HG02870 (cell line): ENCODE measurements around the gene TLR8.
A peak's percentile ranks its signal among the peaks of the same experiment; 100 is the strongest.
"Not testable (repeated sequence)": the region's sequence is repeated elsewhere in the genome, so short reads cannot be mapped to it uniquely, and the experiment has no call there.

Experiments used
- ATAC-seq: cut with Tn5 transposase; IDR thresholded peaks from one replicate; pipeline ENCODE4 v1.9.1; 2021; ENCODE audit warnings: mild to moderate bottlenecking, moderate library complexity; ENCODE audit not compliant: unreplicated experiment

Gene TLR8

DNA sequence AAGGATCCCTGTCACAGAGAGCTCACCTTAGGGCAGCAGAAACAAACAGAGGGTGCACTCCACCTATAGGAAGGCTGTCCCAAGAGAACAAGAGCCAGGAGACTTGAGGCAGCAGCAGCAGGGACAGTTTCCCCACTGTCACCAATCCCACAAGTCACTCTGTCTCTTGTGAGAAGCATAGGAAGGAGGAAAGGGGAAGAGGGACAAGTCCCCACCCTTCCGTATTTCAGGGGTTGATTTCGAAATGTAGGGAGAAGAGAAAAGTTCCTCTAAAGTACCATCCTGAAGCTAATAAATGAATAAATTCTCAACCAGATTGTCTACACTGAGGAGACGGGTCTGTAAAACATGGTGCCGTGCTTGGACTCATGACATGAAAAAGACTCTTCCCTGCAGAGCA lies 9.5 kb upstream of the TLR8 start:
- no peak for ATAC-seq

DNA sequence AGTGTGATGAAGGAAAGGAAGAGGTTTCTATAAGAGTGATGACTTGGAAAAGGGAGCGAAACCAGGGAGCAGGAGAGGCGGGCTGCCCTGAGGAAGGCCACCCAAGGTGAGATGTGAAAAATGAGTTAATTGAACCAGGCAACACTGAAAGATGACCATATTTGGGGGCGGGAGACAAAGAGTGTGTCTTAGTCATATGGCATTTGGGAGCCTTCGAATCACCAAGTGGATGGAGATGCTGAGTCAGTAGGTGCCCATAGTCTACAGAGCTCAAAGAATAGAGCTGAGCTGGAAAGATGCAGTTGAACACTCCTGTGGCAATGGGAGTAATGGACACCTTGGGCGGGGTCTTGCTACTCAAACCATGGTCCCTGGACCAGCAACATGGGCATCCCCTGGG lies 8.3 kb upstream of the TLR8 start:
- no peak for ATAC-seq

DNA sequence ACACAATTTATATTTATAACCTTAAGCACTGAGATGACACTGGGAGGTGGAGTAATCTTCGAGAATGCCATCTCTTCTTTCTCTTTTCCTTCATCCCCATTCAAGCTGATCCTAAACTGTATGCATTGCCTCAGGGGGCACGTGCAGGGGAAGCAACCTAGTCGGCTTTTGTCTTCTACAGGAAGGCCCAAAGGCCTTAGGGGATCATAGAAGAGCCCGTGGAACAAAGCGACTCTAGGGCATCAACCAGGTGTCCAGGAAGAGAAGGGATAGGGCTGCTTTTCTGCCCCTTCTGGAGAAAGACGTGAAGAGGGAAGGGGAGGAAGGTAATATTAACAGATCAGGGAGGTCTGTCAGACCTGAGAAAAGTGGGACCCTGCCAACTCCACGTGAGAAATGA lies 6.9 kb upstream of the TLR8 start:
- ATAC-seq, result no peak

DNA sequence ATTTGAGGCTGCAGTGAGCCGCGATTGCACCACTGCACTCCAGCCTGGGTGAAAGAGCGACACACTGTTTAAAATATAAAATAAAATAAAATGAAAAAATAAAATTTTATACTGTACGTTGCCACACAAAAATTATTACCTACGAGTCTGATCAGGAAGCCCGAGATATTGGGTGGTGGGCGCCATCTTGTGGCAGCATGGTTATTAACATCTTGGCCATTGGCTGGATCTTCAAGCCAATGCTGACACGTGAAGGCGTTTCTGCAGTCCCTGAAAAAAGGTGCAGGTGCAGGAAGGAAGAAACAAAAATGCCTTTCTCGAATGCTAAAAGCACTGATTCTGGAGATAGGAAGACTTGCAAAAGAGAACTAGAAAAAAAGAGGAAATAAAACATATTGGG lies 4.9 kb upstream of the TLR8 start:
- peak; percentile 65 for ATAC-seq

DNA sequence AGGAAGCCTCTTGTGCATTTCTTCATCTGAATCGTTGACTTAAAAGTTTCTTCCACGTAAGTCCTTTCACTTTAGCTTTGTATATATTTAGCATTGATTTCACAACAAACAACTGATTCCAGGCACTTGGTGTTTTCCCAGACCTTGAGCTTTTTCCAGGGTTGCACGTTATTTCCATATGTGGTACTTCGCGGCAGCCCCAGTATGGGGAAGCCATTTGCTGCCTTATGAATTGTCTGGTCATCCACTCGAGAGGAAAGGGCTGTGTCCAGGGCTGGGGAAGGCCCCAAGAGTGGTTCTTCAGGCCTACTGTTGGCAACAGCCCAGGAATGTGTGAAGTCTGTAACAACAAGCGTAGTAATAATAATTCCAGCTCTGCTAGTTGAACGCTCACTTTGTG lies 2.8 kb upstream of the TLR8 start:
- no peak for ATAC-seq

DNA sequence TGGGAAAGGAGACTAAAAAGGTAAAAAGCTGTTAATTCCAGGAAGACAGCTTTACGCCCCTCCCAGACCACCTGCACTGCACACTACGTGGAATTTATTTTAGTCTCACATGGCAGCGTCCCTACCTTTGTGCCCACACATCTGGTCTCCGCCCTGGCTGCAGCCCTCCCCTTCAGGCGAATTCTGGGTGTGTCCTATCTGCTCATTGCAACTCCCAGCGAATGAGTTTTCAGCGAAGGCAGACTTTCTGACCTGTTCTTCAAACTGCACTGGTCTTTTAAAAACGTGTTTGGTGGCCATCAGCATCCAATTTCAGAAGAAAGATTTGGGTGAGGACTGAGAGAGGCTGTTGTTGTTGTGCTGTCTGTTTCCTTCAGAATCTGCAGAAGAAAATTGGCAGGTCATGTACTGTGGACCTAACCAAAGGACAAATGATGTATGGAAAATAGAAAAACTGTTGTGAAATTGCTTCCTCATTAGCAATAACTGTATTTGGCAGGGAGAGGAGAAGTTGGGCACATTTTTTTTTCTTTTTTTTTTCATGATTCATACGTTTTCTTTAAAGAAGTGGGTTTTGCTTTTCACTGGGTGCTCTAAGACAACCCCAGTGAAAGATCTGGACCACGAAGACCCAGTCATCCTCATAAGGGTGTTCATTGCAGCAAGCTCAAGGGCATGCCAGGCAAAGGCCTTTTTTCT lies 4.2 kb downstream of the TLR8 start:
- ATAC-seq, result no peak

DNA sequence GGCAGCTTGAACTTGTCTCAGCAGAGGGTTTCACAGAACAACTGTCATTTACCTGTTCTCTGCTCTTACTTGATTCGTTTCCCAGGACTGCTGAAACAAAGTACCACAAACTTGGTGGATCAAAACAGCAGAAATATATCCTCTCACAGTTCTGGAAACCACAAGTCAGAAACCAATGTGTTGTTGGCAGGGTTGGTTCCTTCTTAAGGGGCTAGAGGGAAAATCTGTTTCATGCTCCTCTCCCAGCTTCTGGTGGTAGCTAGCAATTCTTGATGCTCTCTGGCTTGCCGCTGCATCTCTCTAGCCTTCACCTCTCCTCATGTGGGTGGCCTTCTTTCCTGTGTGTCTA lies 4.7 kb downstream of the TLR8 start:
- no peak for ATAC-seq

DNA sequence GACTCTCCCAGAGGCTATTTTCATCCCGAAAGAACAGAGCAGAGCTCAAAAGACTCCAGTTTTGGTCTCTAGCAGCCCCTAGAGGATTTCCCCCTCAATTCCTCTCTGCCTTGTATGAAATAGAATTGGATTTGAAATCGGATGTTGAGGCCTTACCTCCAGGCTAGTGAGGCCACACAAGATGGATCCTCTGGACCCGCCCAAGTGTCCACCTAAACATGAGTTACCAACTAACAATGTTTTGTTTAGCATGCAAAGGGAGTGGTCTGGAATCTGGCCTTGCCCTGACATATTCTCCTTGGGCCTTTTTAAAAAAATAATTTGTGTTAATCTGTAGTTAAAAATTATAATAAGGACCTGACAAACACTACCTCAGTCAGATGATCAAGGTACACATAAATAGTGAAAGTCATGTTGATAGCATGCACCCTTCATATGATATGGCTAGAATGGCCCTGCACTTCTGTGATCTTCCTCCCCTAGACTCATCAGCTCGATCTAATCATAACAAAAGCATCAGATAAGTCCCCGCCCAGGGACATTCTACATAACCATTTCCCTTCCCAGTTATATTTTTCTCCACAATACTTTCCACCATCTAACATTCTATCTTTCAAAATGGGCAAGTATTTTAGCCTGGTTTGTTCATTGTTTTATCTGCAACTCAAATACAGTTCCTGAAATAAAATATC lies 6.5 kb downstream of the TLR8 start:
- no peak for ATAC-seq

DNA sequence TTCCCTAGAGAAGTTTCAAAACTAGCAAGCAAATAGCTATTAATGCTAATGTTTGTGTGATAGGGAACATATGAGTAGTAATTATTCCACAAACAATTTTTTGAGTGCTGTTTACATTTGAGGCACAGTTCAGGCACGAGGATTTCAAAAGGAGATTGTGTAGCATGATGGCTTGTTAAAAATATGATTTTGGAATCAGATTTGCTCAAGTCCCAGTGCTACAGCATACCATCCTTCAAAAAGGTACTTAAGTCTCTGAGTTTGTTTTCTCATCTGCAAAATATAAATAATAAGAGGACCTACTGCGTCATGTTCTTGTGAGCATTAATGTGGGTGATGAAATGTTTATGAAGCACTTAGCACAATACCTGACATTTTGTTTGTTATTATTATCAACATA lies 11.3 kb downstream of the TLR8 start:
- no peak for ATAC-seq

DNA sequence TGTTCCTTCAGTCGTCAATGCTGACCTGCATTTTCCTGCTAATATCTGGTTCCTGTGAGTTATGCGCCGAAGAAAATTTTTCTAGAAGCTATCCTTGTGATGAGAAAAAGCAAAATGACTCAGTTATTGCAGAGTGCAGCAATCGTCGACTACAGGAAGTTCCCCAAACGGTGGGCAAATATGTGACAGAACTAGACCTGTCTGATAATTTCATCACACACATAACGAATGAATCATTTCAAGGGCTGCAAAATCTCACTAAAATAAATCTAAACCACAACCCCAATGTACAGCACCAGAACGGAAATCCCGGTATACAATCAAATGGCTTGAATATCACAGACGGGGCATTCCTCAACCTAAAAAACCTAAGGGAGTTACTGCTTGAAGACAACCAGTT lies 12.6 kb downstream of the TLR8 start:
- no peak for ATAC-seq

DNA sequence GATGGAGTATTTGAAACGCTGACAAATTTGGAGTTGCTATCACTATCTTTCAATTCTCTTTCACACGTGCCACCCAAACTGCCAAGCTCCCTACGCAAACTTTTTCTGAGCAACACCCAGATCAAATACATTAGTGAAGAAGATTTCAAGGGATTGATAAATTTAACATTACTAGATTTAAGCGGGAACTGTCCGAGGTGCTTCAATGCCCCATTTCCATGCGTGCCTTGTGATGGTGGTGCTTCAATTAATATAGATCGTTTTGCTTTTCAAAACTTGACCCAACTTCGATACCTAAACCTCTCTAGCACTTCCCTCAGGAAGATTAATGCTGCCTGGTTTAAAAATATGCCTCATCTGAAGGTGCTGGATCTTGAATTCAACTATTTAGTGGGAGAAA lies 13.2 kb downstream of the TLR8 start:
- no peak for ATAC-seq

DNA sequence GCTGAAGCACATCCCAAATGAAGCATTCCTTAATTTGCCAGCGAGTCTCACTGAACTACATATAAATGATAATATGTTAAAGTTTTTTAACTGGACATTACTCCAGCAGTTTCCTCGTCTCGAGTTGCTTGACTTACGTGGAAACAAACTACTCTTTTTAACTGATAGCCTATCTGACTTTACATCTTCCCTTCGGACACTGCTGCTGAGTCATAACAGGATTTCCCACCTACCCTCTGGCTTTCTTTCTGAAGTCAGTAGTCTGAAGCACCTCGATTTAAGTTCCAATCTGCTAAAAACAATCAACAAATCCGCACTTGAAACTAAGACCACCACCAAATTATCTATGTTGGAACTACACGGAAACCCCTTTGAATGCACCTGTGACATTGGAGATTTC lies 14.6 kb downstream of the TLR8 start:
- ATAC-seq, result no peak

DNA sequence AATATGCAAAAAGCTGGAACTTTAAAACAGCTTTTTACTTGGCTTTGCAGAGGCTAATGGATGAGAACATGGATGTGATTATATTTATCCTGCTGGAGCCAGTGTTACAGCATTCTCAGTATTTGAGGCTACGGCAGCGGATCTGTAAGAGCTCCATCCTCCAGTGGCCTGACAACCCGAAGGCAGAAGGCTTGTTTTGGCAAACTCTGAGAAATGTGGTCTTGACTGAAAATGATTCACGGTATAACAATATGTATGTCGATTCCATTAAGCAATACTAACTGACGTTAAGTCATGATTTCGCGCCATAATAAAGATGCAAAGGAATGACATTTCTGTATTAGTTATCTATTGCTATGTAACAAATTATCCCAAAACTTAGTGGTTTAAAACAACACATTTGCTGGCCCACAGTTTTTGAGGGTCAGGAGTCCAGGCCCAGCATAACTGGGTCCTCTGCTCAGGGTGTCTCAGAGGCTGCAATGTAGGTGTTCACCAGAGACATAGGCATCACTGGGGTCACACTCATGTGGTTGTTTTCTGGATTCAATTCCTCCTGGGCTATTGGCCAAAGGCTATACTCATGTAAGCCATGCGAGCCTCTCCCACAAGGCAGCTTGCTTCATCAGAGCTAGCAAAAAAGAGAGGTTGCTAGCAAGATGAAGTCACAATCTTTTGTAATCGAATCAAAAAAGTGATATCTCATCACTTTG lies 15.6 kb downstream of the TLR8 start:
- no peak for ATAC-seq

DNA sequence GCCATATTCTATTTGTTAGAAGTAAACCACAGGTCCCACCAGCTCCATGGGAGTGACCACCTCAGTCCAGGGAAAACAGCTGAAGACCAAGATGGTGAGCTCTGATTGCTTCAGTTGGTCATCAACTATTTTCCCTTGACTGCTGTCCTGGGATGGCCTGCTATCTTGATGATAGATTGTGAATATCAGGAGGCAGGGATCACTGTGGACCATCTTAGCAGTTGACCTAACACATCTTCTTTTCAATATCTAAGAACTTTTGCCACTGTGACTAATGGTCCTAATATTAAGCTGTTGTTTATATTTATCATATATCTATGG lies 16.1 kb downstream of the TLR8 start:
- ATAC-seq, result no peak

DNA sequence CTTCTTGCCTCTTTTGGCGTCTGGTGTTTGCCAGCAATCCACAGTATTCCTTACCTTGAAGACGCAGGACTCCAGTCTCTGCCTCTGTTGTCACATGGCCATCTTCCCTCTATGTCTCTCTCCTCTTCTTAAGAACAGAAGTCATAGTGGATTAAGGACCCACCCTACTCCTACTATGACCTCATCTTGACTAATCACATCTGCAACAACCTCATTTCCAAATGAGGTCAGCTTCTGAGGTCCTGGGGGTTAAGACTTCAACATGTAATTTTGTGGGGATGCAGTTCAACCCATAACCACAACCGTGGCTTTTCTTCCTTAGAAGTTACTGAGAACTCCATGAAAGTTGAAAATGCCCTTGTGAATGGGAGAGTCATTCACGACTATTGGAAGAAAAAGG lies 23.3 kb downstream of the TLR8 start:
- ATAC-seq, result no peak

DNA sequence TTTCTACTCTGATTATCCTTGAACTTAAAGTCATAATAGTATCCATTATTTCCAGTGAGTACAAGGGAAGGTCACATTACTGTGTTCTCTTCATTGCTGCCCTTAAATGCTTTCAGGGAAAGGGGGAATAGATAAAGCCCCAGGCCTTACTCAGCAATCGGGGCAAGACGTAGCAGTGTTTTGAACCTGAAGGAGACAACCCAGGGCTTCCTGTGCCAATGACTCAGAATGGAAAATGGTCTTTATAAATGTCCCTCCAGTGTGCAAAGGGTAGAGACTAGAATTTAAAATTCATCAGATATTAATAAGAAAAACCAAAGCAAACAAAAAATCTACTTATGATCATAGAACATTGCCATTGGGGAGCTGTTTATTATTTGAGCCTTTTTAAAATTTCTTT lies 23.7 kb downstream of the TLR8 start:
- ATAC-seq, result no peak

DNA sequence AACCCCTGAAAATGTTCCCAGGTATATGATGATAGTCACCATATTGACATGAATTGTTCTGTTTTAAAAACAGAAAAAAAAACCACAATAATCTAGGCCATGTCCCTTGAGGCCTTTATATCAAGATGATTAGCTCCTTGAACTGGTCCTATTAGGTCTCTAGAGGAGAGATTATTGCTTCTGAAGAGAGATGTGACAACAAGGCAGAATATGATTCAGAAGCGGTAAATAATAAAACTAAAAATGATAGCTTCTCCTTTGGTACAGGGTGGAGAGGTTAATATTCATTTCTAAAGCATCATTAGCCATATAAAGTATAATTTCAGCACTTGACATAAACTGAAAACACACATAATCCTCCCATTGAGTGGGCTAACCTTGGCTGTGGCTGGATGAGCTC lies 25.8 kb downstream of the TLR8 start:
- ATAC-seq, result no peak

DNA sequence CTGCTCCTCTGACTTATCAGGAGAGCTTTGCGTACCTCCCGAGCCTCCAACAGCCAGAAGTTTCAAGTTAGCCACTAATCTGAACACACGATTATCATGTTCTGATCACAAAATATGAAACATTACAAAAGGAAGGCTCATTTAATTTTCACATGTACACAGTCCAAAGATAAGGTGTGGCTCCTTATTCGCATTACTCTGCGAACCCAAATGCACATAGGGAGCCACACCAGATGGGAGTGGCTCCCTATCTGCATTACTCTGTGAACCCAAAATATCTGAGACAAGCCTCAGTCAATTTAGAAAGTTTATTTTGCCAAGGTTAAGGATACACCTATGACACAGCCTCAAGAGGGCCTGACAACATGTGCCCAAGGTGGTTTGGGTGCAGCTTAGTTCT lies 28.4 kb downstream of the TLR8 start:
- ATAC-seq, result no peak

DNA sequence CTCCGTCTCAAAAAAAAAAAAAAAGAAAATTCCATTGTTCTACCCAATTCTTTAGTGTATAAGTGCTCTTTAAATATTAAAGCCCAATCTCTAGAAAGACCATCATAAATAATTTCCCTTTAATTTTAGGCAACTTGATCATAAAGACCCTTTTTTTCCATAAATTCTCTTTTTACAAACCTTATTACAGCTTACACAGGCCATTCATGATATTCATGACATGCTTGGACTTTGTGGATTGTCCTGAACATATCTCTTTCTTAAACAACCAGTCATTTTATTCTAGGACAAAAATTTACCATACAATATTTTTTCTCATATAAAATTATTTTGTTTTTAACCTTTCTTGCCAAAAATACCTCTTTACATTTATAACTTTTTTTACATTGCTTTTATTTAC lies 30.5 kb downstream of the TLR8 start:
- no peak for ATAC-seq

DNA sequence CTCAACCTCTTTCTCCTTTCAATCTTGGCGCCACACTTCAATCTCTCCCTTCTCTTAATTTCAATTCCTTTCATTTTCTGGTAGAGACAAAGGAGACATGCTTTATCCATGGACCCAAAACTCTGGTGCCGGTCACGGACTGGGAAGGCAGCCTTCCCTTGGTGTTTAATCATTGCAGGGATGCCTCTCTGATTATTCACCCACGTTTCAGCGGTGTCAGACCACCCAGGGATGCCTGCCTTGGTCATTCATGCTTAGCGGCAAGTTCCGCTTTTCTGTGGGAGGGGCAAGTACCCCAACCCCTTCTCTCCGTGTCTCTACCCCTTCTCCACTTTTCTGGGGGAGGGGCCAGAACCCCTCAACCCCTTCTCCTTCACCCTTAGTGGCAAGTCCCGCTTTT lies 34.1 kb downstream of the TLR8 start:
- not testable (repeated sequence) for ATAC-seq

DNA sequence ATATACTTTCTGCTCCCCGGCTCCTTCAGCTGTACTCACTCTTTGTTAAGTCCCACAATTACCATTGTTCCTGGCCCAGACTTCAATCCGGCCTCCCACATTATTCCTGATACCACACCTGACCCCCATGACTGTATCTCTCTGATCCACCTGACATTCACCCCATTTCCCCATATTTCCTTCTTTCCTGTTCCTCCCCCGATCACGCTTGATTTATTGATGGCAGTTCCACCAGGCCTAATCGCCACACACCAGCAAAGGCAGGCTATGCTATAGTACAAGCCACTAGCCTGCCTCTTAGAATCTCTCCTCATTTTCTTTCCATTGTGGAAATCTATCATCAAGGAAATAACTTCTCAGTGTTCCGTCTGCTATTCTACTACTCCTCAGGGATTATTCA lies 37.2 kb downstream of the TLR8 start:
- ATAC-seq, result not testable (repeated sequence)

DNA sequence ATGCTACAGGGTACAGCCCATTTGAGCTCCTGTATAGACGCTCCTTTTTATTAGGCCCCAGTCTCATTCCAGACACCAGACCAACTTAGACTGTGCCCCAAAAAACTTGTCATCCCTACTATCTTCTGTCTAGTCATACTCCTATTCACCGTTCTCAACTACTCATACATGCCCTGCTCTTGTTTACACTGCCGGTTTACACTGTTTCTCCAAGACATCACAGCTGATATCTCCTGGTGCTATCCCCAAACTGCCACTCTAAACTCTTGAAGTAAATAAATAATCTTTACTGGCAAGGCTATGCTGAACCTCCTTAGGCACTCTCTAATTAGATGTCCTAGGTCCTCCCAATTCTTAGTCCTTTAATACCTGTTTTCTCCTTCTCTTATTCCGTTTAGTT lies 38.0 kb downstream of the TLR8 start:
- not testable (repeated sequence) for ATAC-seq

DNA sequence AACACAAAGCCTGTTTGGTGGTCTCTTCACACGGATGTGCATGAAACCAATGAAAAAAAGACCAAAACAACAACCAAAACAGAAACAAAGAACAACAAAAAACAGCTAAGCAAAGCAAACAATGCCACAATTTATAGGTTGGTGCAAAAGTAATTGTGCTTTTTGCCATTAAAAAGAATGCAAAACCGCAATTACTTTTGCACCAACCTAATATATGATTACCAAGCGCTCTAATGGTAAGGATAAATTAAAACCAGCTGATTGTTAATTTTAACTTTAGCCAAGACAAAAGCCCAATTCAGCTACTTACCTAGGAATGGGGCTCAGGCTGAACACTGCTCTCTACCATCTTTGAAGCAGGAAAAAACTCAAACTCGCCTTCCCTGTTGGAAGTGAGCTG lies 39.1 kb downstream of the TLR8 start:
- ATAC-seq, result no peak
